Measurements from ENCODE around the gene CSTF3. TPM values are rescaled to one million over a fixed set of nuclear protein-coding genes. Genes with fewer than 3 reads are reported as not detected.

Gene CSTF3
- total and polyA plus RNA-seq, 10 of the 15 experiments (the other 5 are each of a cell fraction or from before 2014, with no cell fraction given), result 25.4 to 63.5 (median 49.5) TPM

DNA sequence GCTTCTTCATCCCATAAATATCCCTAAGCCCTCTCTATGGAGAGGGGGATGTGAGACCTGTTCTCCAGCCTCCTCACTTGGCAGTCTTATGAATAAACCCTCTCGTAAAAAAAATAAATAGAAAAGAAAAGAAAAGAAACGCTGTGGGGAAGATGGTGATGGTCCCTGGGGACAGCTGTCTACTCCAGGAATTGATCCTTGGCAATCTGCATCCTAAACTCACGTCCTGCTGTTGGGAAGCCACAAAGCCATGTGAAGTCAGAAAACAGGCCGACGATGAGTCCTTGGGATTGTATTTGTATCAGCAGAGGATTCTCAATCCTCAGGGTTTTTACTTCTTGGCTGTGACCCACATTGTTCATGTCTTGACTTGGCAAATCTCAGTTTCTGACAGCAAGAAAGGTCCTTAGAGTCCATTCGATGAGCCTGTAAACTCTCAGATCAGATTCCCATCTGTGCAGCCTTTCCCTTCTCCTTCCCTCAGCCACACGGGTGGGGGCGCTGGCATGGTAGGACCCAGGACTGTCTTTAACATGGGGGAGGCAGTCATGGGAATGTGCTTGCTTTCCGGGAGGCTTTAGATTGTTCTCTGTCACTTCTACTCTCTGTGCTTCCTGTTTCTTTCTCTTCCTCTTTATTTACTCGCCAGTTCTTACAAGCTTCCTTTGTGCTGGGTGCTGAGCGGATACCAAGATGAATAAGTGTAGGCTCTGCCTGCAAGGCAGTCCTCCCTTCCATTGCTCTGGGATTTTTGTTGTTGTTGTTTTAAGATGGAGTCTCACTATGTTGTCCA lies 97.1 kb downstream of the CSTF3 start:
- DNase-seq (ENCODE audit: low read depth, low spot score) (no peak), ATAC-seq (peak; percentile 30), FAIRE-seq (peak; percentile 85)
- Histone ChIP-seq H3K36me3 (ENCODE audit: control insufficient read depth in 2 of 2, insufficient read depth in 2 of 2, low read length in 1 of 2) (peaks cover 5 to 8% of the 10 kb centered on the region in 2 experiments), H4K20me1 (ENCODE audit: control insufficient read depth, insufficient read depth) (no peaks in the 10 kb centered on the region), H3K4me2 (ENCODE audit: control insufficient read depth, insufficient read depth) (peak overlapping the region; percentile 43), H3K4me3 (peak overlapping the region; percentile 17; the same call in 1 of the 2 replicates), H3K9ac (ENCODE audit: control insufficient read depth, insufficient read depth, low read length) (peak overlapping the region; percentile 26; the same call in 1 of the 2 replicates), H3K79me2 (ENCODE audit: control insufficient read depth, insufficient read depth, low read length) (no peaks in the 10 kb centered on the region), H2AFZ (ENCODE audit: control insufficient read depth, low read depth, low read length) (peak overlapping the region; percentile 38), H3K4me1 (ENCODE audit: control insufficient read depth, insufficient read depth, low read length) (peaks cover 43% of the 10 kb centered on the region), H3K27ac (ENCODE audit: control insufficient read depth, insufficient read depth) (peak overlapping the region; percentile 68), H3K27me3 (replicated peaks in 1 of 2; ENCODE audit: control insufficient read depth in 2 of 2, insufficient read depth in 2 of 2, low read length in 1 of 2) (no peaks in the 10 kb centered on the region), H3K9me3 (replicated peaks; ENCODE audit: control insufficient read depth, insufficient read depth, low read length) (no peaks in the 10 kb centered on the region)
- no TSS peak for BruUV-seq (replicated peaks)
- intact Hi-C loops (cut with micrococcal nuclease; ENCODE audit: unreplicated experiment), result loop anchor here (2.0 to 5.0 kb wide), 3 partner anchors 53 to 255 kb away; no protein-coding TSS in a partner anchor
- RAD21 ChIA-PET (ENCODE audit: unreplicated experiment), result interaction anchor here (0.8 to 6.8 kb wide), 26 partner anchors 14 to 345 kb away, joined by 3 to 144 read pairs (median 4); partner anchors contain the start of genes CSTF3, QSER1 and TCP11L1
- SMC1A ChIA-PET (ENCODE audit: uncharacterized antibody, unreplicated experiment), result interaction anchor here (0.7 to 11.0 kb wide), 33 partner anchors 8 to 303 kb away, joined by 3 to 141 read pairs (median 5); partner anchors contain the start of genes CSTF3, QSER1 and TCP11L1
- CTCF ChIA-PET, result interaction anchor here (0.6 to 10.8 kb wide), 43 partner anchors 9 to 1005 kb away, joined by 3 to 144 read pairs (median 5); partner anchors contain the start of genes DEPDC7 and QSER1
- 36% methylated on average over 11 of the region's 11 CpGs for whole genome bisulfite sequencing (ENCODE audit: insufficient coverage, insufficient replicate concordance, low lambda C conversion rate, missing lambda C conversion rate)
- POLR2A ChIA-PET, result interaction anchor here (1.0 to 3.0 kb wide), 7 partner anchors 24 to 210 kb away, joined by 3 to 9 read pairs (median 5); partner anchors contain the start of genes QSER1 and TCP11L1
- in situ Hi-C loops (cut with MboI), result loop anchor here (5.0 to 10.0 kb wide), 2 partner anchors 107 to 259 kb away; no protein-coding TSS in a partner anchor
- TF ChIP-seq, protein P1, sequence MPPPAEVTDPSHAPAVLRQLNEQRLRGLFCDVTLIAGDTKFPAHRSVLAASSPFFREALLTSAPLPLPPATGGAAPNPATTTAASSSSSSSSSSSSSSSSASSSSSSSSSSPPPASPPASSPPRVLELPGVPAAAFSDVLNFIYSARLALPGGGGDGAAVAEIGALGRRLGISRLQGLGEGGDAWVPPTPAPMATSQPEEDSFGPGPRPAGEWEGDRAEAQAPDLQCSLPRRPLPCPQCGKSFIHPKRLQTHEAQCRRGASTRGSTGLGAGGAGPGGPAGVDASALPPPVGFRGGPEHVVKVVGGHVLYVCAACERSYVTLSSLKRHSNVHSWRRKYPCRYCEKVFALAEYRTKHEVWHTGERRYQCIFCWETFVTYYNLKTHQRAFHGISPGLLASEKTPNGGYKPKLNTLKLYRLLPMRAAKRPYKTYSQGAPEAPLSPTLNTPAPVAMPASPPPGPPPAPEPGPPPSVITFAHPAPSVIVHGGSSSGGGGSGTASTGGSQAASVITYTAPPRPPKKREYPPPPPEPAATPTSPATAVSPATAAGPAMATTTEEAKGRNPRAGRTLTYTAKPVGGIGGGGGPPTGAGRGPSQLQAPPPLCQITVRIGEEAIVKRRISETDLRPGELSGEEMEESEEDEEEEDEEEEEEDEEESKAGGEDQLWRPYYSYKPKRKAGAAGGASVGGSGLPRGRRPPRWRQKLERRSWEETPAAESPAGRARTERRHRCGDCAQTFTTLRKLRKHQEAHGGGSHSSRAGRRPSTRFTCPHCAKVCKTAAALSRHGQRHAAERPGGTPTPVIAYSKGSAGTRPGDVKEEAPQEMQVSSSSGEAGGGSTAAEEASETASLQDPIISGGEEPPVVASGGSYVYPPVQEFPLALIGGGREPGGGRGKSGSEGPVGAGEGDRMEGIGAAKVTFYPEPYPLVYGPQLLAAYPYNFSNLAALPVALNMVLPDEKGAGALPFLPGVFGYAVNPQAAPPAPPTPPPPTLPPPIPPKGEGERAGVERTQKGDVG (CRISPR knock-in tag; IDR thresholded peaks at IDR 0.05), result 0 out of 2 replicates have a peak, but pooled peaks have one; percentile 22
- TF ChIP-seq EED (IDR thresholded peaks at IDR 0.05; ENCODE audit: low read depth) (peak; percentile 11; the same call in 1 of the 2 replicates), HDAC6 (IDR thresholded peaks at IDR 0.05; ENCODE audit: unreplicated experiment) (no peak), MTA2 (IDR thresholded peaks at IDR 0.05; ENCODE audit: low read depth) (peak; percentile 19; the same call in 1 of the 2 replicates), MEF2B (IDR thresholded peaks at IDR 0.05; ENCODE audit: partially characterized antibody, poor library complexity, severe bottlenecking) (peak; percentile 84), IKZF1 (conservative IDR thresholded peaks at IDR 0.05) (0 out of 2 replicates have a peak, but pooled peaks have one; percentile 14), IKZF2 (IDR thresholded peaks at IDR 0.05) (peak; percentile 18 to 41; a peak in 2 of 4 replicates), SPI1 (IDR thresholded peaks at IDR 0.05; ENCODE audit: borderline replicate concordance, insufficient read depth, low read depth, low read length) (peak; percentile 68; the same call in 1 of the 2 replicates), POLR2AphosphoS5 (IDR thresholded peaks at IDR 0.05; ENCODE audit: low read length) (peak; percentile 39; the same call in 1 of the 2 replicates), USF1 (IDR thresholded peaks at IDR 0.05; ENCODE audit: borderline replicate concordance, extremely low read length, insufficient read depth, low read depth, low read length) (no peak), ZNF207 (IDR thresholded peaks at IDR 0.05; ENCODE audit: borderline replicate concordance) (no peak)
- TF ChIP-seq, protein P2, sequence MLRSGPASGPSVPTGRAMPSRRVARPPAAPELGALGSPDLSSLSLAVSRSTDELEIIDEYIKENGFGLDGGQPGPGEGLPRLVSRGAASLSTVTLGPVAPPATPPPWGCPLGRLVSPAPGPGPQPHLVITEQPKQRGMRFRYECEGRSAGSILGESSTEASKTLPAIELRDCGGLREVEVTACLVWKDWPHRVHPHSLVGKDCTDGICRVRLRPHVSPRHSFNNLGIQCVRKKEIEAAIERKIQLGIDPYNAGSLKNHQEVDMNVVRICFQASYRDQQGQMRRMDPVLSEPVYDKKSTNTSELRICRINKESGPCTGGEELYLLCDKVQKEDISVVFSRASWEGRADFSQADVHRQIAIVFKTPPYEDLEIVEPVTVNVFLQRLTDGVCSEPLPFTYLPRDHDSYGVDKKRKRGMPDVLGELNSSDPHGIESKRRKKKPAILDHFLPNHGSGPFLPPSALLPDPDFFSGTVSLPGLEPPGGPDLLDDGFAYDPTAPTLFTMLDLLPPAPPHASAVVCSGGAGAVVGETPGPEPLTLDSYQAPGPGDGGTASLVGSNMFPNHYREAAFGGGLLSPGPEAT (IDR thresholded peaks at IDR 0.05; ENCODE audit: low read depth), result 0 out of 2 replicates have a peak, but pooled peaks have one; percentile 13

Measured in GM12878 (cell line).